ENCODE data around the gene GET3. TPM values are rescaled to one million over a fixed set of nuclear protein-coding genes. Genes with fewer than 3 reads are reported as not detected.
A peak's percentile ranks its signal among the peaks of the same experiment; 100 is the strongest.
"Not testable (repeated sequence)": the region's sequence is repeated elsewhere in the genome, so short reads cannot be mapped to it uniquely, and the experiment has no call there.

The GET3 gene
- 78.1 TPM for polyA plus RNA-seq (2012; ENCODE audit: missing spikeins)

GRCh38 chr19:12736995-12737834 is at the start of gene GET3:
TSS of gene GET3 (plus strand) at chr19:12737497. CDS start at chr19:12737506, 9 bp downstream.
- DNase-seq (ENCODE audit: insufficient read length) (peak; percentile 93), FAIRE-seq (peak; percentile 96)
- TF ChIP-seq POLR2AphosphoS5 (IDR thresholded peaks at IDR 0.05; ENCODE audit: low read depth, low read length) (peak; percentile 75), POLR2A (IDR thresholded peaks at IDR 0.05; ENCODE audit: low read depth, low read length) (peak; percentile 93), TAF1 (IDR thresholded peaks at IDR 0.05; ENCODE audit: borderline replicate concordance, low read depth, low read length) (peak; percentile 94)

GRCh38 chr19:12689012-12689411 is 48.3 kb upstream of the GET3 start:
- DNase-seq (ENCODE audit: insufficient read length) (no peak), FAIRE-seq (no peak)
- no peak for TF ChIP-seq POLR2AphosphoS5 (IDR thresholded peaks at IDR 0.05; ENCODE audit: low read depth, low read length)
- TF ChIP-seq TAF1 (IDR thresholded peaks at IDR 0.05; ENCODE audit: borderline replicate concordance, low read depth, low read length): no peak
- TF ChIP-seq POLR2A (IDR thresholded peaks at IDR 0.05; ENCODE audit: low read depth, low read length): no peak

- FAIRE-seq: no peak
- no peak for DNase-seq (ENCODE audit: insufficient read length)
- TF ChIP-seq TAF1 (IDR thresholded peaks at IDR 0.05; ENCODE audit: borderline replicate concordance, low read depth, low read length) (no peak), POLR2AphosphoS5 (IDR thresholded peaks at IDR 0.05; ENCODE audit: low read depth, low read length) (no peak), POLR2A (IDR thresholded peaks at IDR 0.05; ENCODE audit: low read depth, low read length) (no peak)
Measured at GRCh38 chr19:12689581-12690216, 47.6 kb upstream of the GET3 start.

- no peak for DNase-seq (ENCODE audit: insufficient read length)
- TF ChIP-seq POLR2AphosphoS5 (IDR thresholded peaks at IDR 0.05; ENCODE audit: low read depth, low read length) (no peak), POLR2A (IDR thresholded peaks at IDR 0.05; ENCODE audit: low read depth, low read length) (no peak), TAF1 (IDR thresholded peaks at IDR 0.05; ENCODE audit: borderline replicate concordance, low read depth, low read length) (no peak)
- FAIRE-seq: no peak
Measured at GRCh38 chr19:12692960-12693359, 44.3 kb upstream of the GET3 start.

GRCh38 chr19:12694641-12695040 is 42.7 kb upstream of the GET3 start:
- FAIRE-seq: no peak
- TF ChIP-seq TAF1 (IDR thresholded peaks at IDR 0.05; ENCODE audit: borderline replicate concordance, low read depth, low read length) (no peak), POLR2A (IDR thresholded peaks at IDR 0.05; ENCODE audit: low read depth, low read length) (no peak), POLR2AphosphoS5 (IDR thresholded peaks at IDR 0.05; ENCODE audit: low read depth, low read length) (no peak)
- DNase-seq (ENCODE audit: insufficient read length): no peak

GRCh38 chr19:12695096-12695495 is 42.2 kb upstream of the GET3 start:
- FAIRE-seq (no peak), DNase-seq (ENCODE audit: insufficient read length) (no peak)
- TF ChIP-seq POLR2A (IDR thresholded peaks at IDR 0.05; ENCODE audit: low read depth, low read length) (no peak), TAF1 (IDR thresholded peaks at IDR 0.05; ENCODE audit: borderline replicate concordance, low read depth, low read length) (no peak), POLR2AphosphoS5 (IDR thresholded peaks at IDR 0.05; ENCODE audit: low read depth, low read length) (no peak)

GRCh38 chr19:12695514-12695913 is 41.8 kb upstream of the GET3 start:
- DNase-seq (ENCODE audit: insufficient read length): no peak
- TF ChIP-seq POLR2A (IDR thresholded peaks at IDR 0.05; ENCODE audit: low read depth, low read length): no peak
- no peak for TF ChIP-seq POLR2AphosphoS5 (IDR thresholded peaks at IDR 0.05; ENCODE audit: low read depth, low read length)
- TF ChIP-seq TAF1 (IDR thresholded peaks at IDR 0.05; ENCODE audit: borderline replicate concordance, low read depth, low read length): no peak
- FAIRE-seq: no peak

- TF ChIP-seq TAF1 (IDR thresholded peaks at IDR 0.05; ENCODE audit: borderline replicate concordance, low read depth, low read length) (no peak), POLR2AphosphoS5 (IDR thresholded peaks at IDR 0.05; ENCODE audit: low read depth, low read length) (no peak), POLR2A (IDR thresholded peaks at IDR 0.05; ENCODE audit: low read depth, low read length) (no peak)
- no peak for DNase-seq (ENCODE audit: insufficient read length)
- no peak for FAIRE-seq
Measured at GRCh38 chr19:12695997-12696365, 41.3 kb upstream of the GET3 start.

- TF ChIP-seq POLR2A (IDR thresholded peaks at IDR 0.05; ENCODE audit: low read depth, low read length) (peak; percentile 86), TAF1 (IDR thresholded peaks at IDR 0.05; ENCODE audit: borderline replicate concordance, low read depth, low read length) (peak; percentile 70), POLR2AphosphoS5 (IDR thresholded peaks at IDR 0.05; ENCODE audit: low read depth, low read length) (peak; percentile 91)
- FAIRE-seq (peak; percentile 94), DNase-seq (ENCODE audit: insufficient read length) (peak; percentile 99)
Measured at GRCh38 chr19:12696366-12697335, 40.6 kb upstream of the GET3 start, which contains the start of gene FBXW9. TSS of gene FBXW9 (minus strand) at chr19:12696631. CDS start at chr19:12696581, 50 bp downstream.

GRCh38 chr19:12697425-12697824 is 39.9 kb upstream of the GET3 start:
- DNase-seq (ENCODE audit: insufficient read length); FAIRE-seq: not testable (repeated sequence)
- 0 out of 2 replicates have a peak, but pooled peaks have one; percentile 11 for TF ChIP-seq POLR2AphosphoS5 (IDR thresholded peaks at IDR 0.05; ENCODE audit: low read depth, low read length)

GRCh38 chr19:12698138-12698537 is 39.2 kb upstream of the GET3 start:
- DNase-seq (ENCODE audit: insufficient read length): no peak
- TF ChIP-seq POLR2AphosphoS5 (IDR thresholded peaks at IDR 0.05; ENCODE audit: low read depth, low read length) (no peak), POLR2A (IDR thresholded peaks at IDR 0.05; ENCODE audit: low read depth, low read length) (no peak), TAF1 (IDR thresholded peaks at IDR 0.05; ENCODE audit: borderline replicate concordance, low read depth, low read length) (no peak)
- no peak for FAIRE-seq

All from GM12892 (cell line).